ENCODE results near the gene SFT2D1. TPM values are rescaled to one million over a fixed set of nuclear protein-coding genes. Genes with fewer than 3 reads are reported as not detected.
A peak's percentile ranks its signal among the peaks of the same experiment; 100 is the strongest.

Gene SFT2D1
- total RNA-seq, 1 experiment from 2014 or later, result 82.4 TPM

- intact Hi-C loops (cut with micrococcal nuclease; ENCODE audit: unreplicated experiment), result loop anchor here (5.0 to 10.0 kb wide), 2 partner anchors 109 to 346 kb away; partner anchors contain the start of gene RPS6KA2
- H3K27me3 Mint-ChIP-seq (ENCODE audit: unreplicated experiment), result peaks cover 66% of the 10 kb centered on the region
- BruUV-seq (replicated peaks), result no TSS peak
These were observed 63.6 kb downstream of the SFT2D1 start for GRCh38 chr6:166278579-166279392.

GRCh38 chr6:166277892-166278578 is 64.3 kb downstream of the SFT2D1 start:
- Mint-ChIP-seq H3K36me3 (ENCODE audit: insufficient read depth, unreplicated experiment) (no peaks in the 10 kb centered on the region), H3K4me3 (ENCODE audit: low read depth, unreplicated experiment) (no peak overlapping the region), H3K27me3 (ENCODE audit: unreplicated experiment) (peaks cover 61% of the 10 kb centered on the region), H3K4me1 (ENCODE audit: low read depth, unreplicated experiment) (peaks cover 10% of the 10 kb centered on the region), H3K27ac (ENCODE audit: unreplicated experiment) (no peak overlapping the region), H3K9me3 (ENCODE audit: low read depth, unreplicated experiment) (no peaks in the 10 kb centered on the region)
- no TSS peak for BruUV-seq (replicated peaks)
- CTCF ChIA-PET, result no interaction called here
- no peak for DNase-seq
- no peak for TF ChIP-seq CTCF (IDR thresholded peaks at IDR 0.05; ENCODE audit: unreplicated experiment)
- intact Hi-C loops (cut with micrococcal nuclease; ENCODE audit: unreplicated experiment), result loop anchor here (2.0 to 10.0 kb wide), 3 partner anchors 109 to 347 kb away; partner anchors contain the start of gene RPS6KA2

More at GRCh38 chr6:166278579-166279392, 63.6 kb downstream of the SFT2D1 start:
- Mint-ChIP-seq H3K4me1 (ENCODE audit: low read depth, unreplicated experiment) (peaks cover 10% of the 10 kb centered on the region), H3K9me3 (ENCODE audit: low read depth, unreplicated experiment) (no peaks in the 10 kb centered on the region), H3K36me3 (ENCODE audit: insufficient read depth, unreplicated experiment) (no peaks in the 10 kb centered on the region), H3K27ac (ENCODE audit: unreplicated experiment) (no peak overlapping the region), H3K4me3 (ENCODE audit: low read depth, unreplicated experiment) (no peak overlapping the region)
- CTCF ChIA-PET, result no interaction called here
- DNase-seq, result no peak
- TF ChIP-seq CTCF (IDR thresholded peaks at IDR 0.05; ENCODE audit: unreplicated experiment), result no peak

- no peak overlapping the region for H3K4me3 Mint-ChIP-seq (ENCODE audit: low read depth, unreplicated experiment)
- H3K9me3 Mint-ChIP-seq (ENCODE audit: low read depth, unreplicated experiment), result no peaks in the 10 kb centered on the region
- intact Hi-C loops (cut with micrococcal nuclease; ENCODE audit: unreplicated experiment), result loop anchor here (2.0 to 10.0 kb wide), 3 partner anchors 110 to 348 kb away; partner anchors contain the start of gene RPS6KA2
- peaks cover 10% of the 10 kb centered on the region for H3K4me1 Mint-ChIP-seq (ENCODE audit: low read depth, unreplicated experiment)
- no TSS peak for BruUV-seq (replicated peaks)
- CTCF ChIA-PET, result interaction anchor here (0.7 to 1.1 kb wide), 2 partner anchors 9 to 104 kb away, joined by 3 to 6 read pairs; no protein-coding TSS in a partner anchor
- no peak overlapping the region for H3K27ac Mint-ChIP-seq (ENCODE audit: unreplicated experiment)
- no peak for DNase-seq
- H3K27me3 Mint-ChIP-seq (ENCODE audit: unreplicated experiment), result peaks cover 51% of the 10 kb centered on the region
- peaks cover 3% of the 10 kb centered on the region for H3K36me3 Mint-ChIP-seq (ENCODE audit: insufficient read depth, unreplicated experiment)
- TF ChIP-seq CTCF (IDR thresholded peaks at IDR 0.05; ENCODE audit: unreplicated experiment), result no peak
These were observed 65.3 kb downstream of the SFT2D1 start for GRCh38 chr6:166277018-166277417.

GRCh38 chr6:166275714-166276166 is 66.6 kb downstream of the SFT2D1 start:
- TF ChIP-seq CTCF (IDR thresholded peaks at IDR 0.05; ENCODE audit: unreplicated experiment), result peak; percentile 93
- CTCF ChIA-PET, result interaction anchor here (0.8 to 1.3 kb wide), 3 partner anchors 106 to 125 kb away, joined by 5 to 12 read pairs (median 8); no protein-coding TSS in a partner anchor
- peaks cover 4% of the 10 kb centered on the region for H3K36me3 Mint-ChIP-seq (ENCODE audit: insufficient read depth, unreplicated experiment)
- no TSS peak for BruUV-seq (replicated peaks)
- no peak overlapping the region for H3K4me3 Mint-ChIP-seq (ENCODE audit: low read depth, unreplicated experiment)
- peak; percentile 89 for DNase-seq
- H3K9me3 Mint-ChIP-seq (ENCODE audit: low read depth, unreplicated experiment), result no peaks in the 10 kb centered on the region
- H3K4me1 Mint-ChIP-seq (ENCODE audit: low read depth, unreplicated experiment), result peaks cover 10% of the 10 kb centered on the region
- H3K27me3 Mint-ChIP-seq (ENCODE audit: unreplicated experiment), result peaks cover 38% of the 10 kb centered on the region
- intact Hi-C loops (cut with micrococcal nuclease; ENCODE audit: unreplicated experiment), result loop anchor here (1.0 to 10.0 kb wide), 4 partner anchors 112 to 349 kb away; partner anchors contain the start of gene RPS6KA2
- no peak overlapping the region for H3K27ac Mint-ChIP-seq (ENCODE audit: unreplicated experiment)

Measured in Calu3 (cell line).